GM12878 (cell line): ENCODE results near the gene DPP6. TPM values are rescaled to one million over a fixed set of nuclear protein-coding genes. Genes with fewer than 3 reads are reported as not detected.
"Not testable (repeated sequence)": the region's sequence is repeated elsewhere in the genome, so short reads cannot be mapped to it uniquely, and the experiment has no call there.

Experiments used
- ATAC-seq: fragments of 200-7000 bp; cut with Tn5 transposase; 3 replicates; pipeline ENCODE4 v1.9.1; 2020; ENCODE audit warnings: mild to moderate bottlenecking, moderate library complexity
- BruUV-seq: library from RNA; stranded (reverse); fragments of 400-500 nt; replicated peaks from 2 replicates; lab custom pipeline; 2021; lab: Mats Ljungman, UMichigan
- CTCF ChIA-PET: fragments of 300-600 bp; sonication (Branson Sonifier 250); formaldehyde crosslinking; extraction: SDS; loops from one replicate; lab custom pipeline; 2021; ENCODE audit warnings: inconsistent platforms; lab: Yijun Ruan, JAX
- POLR2A ChIA-PET: fragments of 350-600 bp; formaldehyde crosslinking; extraction: SDS; loops from one replicate; lab custom pipeline; 2021; ENCODE audit warnings: inconsistent platforms; lab: Charles Lee
- RAD21 ChIA-PET: fragments of 300-600 bp; sonication (Branson Sonifier 250); formaldehyde crosslinking; loops from one replicate; lab custom pipeline; 2023; ENCODE audit warnings: antibody characterized with exemption; ENCODE audit not compliant: unreplicated experiment; lab: Charles Lee
- SMC1A ChIA-PET: fragments of 300-600 bp; sonication (Branson Sonifier 250); formaldehyde crosslinking; loops from one replicate; lab custom pipeline; 2023; ENCODE audit not compliant: unreplicated experiment, uncharacterized antibody; lab: Charles Lee
- DNase-seq: peaks from one replicate; pipeline ENCODE4 v3.0.0-alpha.2; 2011; ENCODE audit warnings: low read depth, low spot score
- FAIRE-seq: peaks from 3 replicates; lab custom pipeline; 2011; peaks lifted over from hg19 to GRCh38; lab: Jason Lieb, UNC
- H2AFZ ChIP-seq: 2 replicates; pipeline ENCODE4 v1.6.0; 2011; ENCODE audit warnings: low read depth, low read length, control low read depth; ENCODE audit not compliant: control insufficient read depth
- H3K27ac ChIP-seq: 2 replicates; pipeline ENCODE4 v1.5.1; 2011; ENCODE audit warnings: control low read depth; ENCODE audit not compliant: control insufficient read depth, insufficient read depth
- H3K27me3 ChIP-seq, 2 experiments: replicated peaks in 1 of 2; 2 replicates each; pipeline versions ENCODE4 v1.6.0 to v1.6.1; 2011; ENCODE audit warnings: low read length in 1 of 2; ENCODE audit not compliant: control insufficient read depth in 2 of 2, insufficient read depth in 2 of 2
- H3K36me3 ChIP-seq, 2 experiments: 2 replicates each; pipeline ENCODE4 v1.5.1; 2011; ENCODE audit warnings: low read length in 1 of 2; ENCODE audit not compliant: control insufficient read depth in 2 of 2, insufficient read depth in 2 of 2
- H3K4me1 ChIP-seq: 2 replicates; pipeline ENCODE4 v1.6.1; 2011; ENCODE audit warnings: mild to moderate bottlenecking, low read length, moderate library complexity, mixed read lengths; ENCODE audit not compliant: control insufficient read depth, insufficient read depth
- H3K4me2 ChIP-seq: 2 replicates; pipeline ENCODE4 v1.6.0; 2011; ENCODE audit warnings: control low read depth; ENCODE audit not compliant: control insufficient read depth, insufficient read depth
- H3K4me3 ChIP-seq: fragments of 200-600 bp; sonication (generic); 2 replicates; pipeline ENCODE4 v1.5.1; 2016
- H3K79me2 ChIP-seq: 2 replicates; pipeline ENCODE4 v1.6.0; 2011; ENCODE audit warnings: low read length; ENCODE audit not compliant: control insufficient read depth, insufficient read depth
- H3K9ac ChIP-seq: 2 replicates; pipeline ENCODE4 v1.8.0; 2011; ENCODE audit warnings: low read length, control low read depth, mixed read lengths; ENCODE audit not compliant: control insufficient read depth, insufficient read depth
- H3K9me3 ChIP-seq: replicated peaks from 3 replicates; pipeline ENCODE4 v1.5.1; 2011; ENCODE audit warnings: mild to moderate bottlenecking, low read length; ENCODE audit not compliant: control insufficient read depth, insufficient read depth
- H4K20me1 ChIP-seq: 2 replicates; pipeline ENCODE4 v1.6.0; 2011; ENCODE audit not compliant: control insufficient read depth, insufficient read depth
- WGBS: methylation state at CpG from one replicate; pipeline ENCODE4 v1.1.6; 2016; ENCODE audit warnings: low lambda C conversion rate; ENCODE audit not compliant: insufficient replicate concordance, insufficient coverage; ENCODE audit errors: missing lambda C conversion rate; 5-methylcytosine and 5-hydroxymethylcytosine counted together
- in situ Hi-C: fragments of 300-500 bp; cut with MboI; formaldehyde crosslinking; loops from 9 replicates; pipeline ENCODE4 v1.14.3; 2018; ENCODE audit warnings: mixed read lengths
- intact Hi-C: fragments of 100-400 bp; cut with micrococcal nuclease; formaldehyde crosslinking; loops from one replicate; pipeline ENCODE4 v1.14.2; 2022; ENCODE audit not compliant: unreplicated experiment
- polyA plus RNA-seq, 11 experiments: library from polyadenylated mRNA; depleted of rRNA in 4 of 11; unstranded in 6 of 11; stranded (reverse) in 5 of 11; fragments of >200 nt; fragmentation: Nextera tagmentation in 4 of 11; fragmentation: Illumina TruSeq in 1 of 11; extraction: Ambion mirVana in 4 of 11; extraction: Trizol in 1 of 11; gene quantifications; 1 replicate in 1 of 11; 2 replicates in 10 of 11; pipeline versions ENCODE4 v1.2.1 to v1.2.3, GENCODE V29; 2011 to 2016; ENCODE audit warnings: inconsistent platforms in 2 of 11, missing spikeins in 2 of 11, low read depth in 1 of 11
- total RNA-seq, 4 experiments: library from RNA; depleted of rRNA in 3 of 4; stranded (reverse); fragments of >200 nt in 3 of 4; fragmentation: Illumina TruSeq in 1 of 4; extraction: Trizol in 1 of 4; gene quantifications; 2 replicates each; pipeline versions ENCODE4 v1.2.1 to v1.2.3, GENCODE V29; 2013 to 2021

Gene DPP6
- total and polyA plus RNA-seq, 10 of the 15 experiments (the other 5 are each of a cell fraction or from before 2014, with no cell fraction given): not detected

GRCh38 chr7:154012800-154013199 lies 39.4 kb upstream of the DPP6 start:
- H3K4me1 ChIP-seq, in situ Hi-C loops, H2AFZ ChIP-seq, H3K27ac ChIP-seq, BruUV-seq, SMC1A ChIA-PET, H4K20me1 ChIP-seq, H3K4me3 ChIP-seq, intact Hi-C loops, H3K4me2 ChIP-seq, FAIRE-seq, RAD21 ChIA-PET, H3K36me3 ChIP-seq, CTCF ChIA-PET, H3K9ac ChIP-seq, H3K27me3 ChIP-seq, H3K79me2 ChIP-seq, POLR2A ChIA-PET, DNase-seq, ATAC-seq, H3K9me3 ChIP-seq: not testable (repeated sequence)
- WGBS: 29% methylated on average over 3 of the region's 3 CpGs

DNA sequence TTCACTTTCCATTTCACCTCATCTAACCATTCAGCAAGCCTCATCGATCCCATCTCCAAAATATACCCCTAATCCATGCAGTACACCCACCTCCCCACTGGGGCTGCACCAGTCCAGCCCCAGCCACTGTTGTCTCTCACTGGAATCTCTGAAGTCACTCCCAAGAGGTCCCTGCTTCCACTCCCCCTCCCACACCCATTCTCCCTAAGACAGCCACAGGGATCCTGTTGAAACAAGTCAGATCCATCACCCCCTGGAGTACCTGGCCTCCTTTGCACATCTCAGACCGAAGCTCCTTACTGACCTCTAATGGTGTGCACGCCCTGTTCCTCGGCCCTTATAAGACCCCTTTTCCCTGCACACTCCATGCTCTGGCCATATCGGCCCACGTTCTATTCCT lies 36.6 kb upstream of the DPP6 start:
- H3K79me2 ChIP-seq, H3K4me3 ChIP-seq, H3K27me3 ChIP-seq, BruUV-seq, intact Hi-C loops, H3K36me3 ChIP-seq, RAD21 ChIA-PET, POLR2A ChIA-PET, CTCF ChIA-PET, H3K9me3 ChIP-seq, H4K20me1 ChIP-seq, FAIRE-seq, H3K27ac ChIP-seq, H3K4me1 ChIP-seq, H3K4me2 ChIP-seq, SMC1A ChIA-PET, H3K9ac ChIP-seq, H2AFZ ChIP-seq, DNase-seq, ATAC-seq, in situ Hi-C loops: not testable (repeated sequence)
- 34% methylated on average over 5 of the region's 6 CpGs for whole genome bisulfite sequencing

DNA sequence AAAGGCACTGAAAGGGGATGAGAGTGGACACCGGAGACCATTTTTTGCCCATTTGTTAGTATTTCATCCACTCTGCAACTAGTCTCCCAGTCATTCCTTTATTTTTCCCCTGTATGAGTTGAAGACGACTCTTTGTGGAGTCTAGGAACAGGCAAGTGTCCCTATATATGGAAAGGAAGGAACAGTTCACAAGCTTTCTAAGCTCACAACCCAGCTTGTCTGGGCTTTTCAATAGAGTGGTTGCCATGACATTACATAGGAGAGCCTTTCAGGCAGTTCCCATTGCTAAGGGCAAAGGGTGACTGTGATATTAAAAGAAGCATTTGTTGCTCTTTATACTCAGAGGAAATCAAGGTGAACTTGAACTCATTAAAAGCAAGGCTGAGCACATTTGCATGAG lies 33.8 kb upstream of the DPP6 start:
- H3K27me3 ChIP-seq, CTCF ChIA-PET, FAIRE-seq, POLR2A ChIA-PET, H3K9me3 ChIP-seq, H2AFZ ChIP-seq, H3K27ac ChIP-seq, H4K20me1 ChIP-seq, H3K36me3 ChIP-seq, SMC1A ChIA-PET, in situ Hi-C loops, H3K79me2 ChIP-seq, DNase-seq, H3K4me2 ChIP-seq, BruUV-seq, ATAC-seq, RAD21 ChIA-PET, intact Hi-C loops, H3K9ac ChIP-seq, H3K4me3 ChIP-seq, H3K4me1 ChIP-seq: not testable (repeated sequence)
- WGBS: 0% methylated on average over 2 of the region's 2 CpGs

DNA sequence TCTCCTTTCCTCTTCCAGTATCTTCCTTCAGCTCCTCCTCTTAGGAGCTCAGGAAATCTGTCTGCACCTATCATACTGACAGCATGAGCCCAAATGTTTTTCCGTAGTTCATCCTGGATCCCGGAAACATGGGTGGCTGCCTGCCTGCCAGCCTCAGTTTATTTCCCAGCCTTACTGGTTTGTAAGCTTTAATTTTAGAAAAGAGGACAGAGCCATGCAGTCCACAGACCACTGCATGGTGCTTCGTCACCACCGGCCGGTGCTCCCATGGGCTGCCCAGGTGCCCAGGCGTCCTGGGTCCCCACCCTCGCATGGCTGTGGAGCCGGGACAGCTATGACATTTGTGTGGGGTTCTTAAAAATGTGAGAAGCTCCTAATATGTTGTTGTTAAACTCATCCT lies 24.4 kb upstream of the DPP6 start:
- RAD21 ChIA-PET, SMC1A ChIA-PET, H3K4me2 ChIP-seq, H3K27me3 ChIP-seq, H3K79me2 ChIP-seq, H4K20me1 ChIP-seq, ATAC-seq, FAIRE-seq, H3K9ac ChIP-seq, intact Hi-C loops, H3K9me3 ChIP-seq, in situ Hi-C loops, POLR2A ChIA-PET, CTCF ChIA-PET, BruUV-seq, DNase-seq, H3K27ac ChIP-seq, H3K4me3 ChIP-seq, H3K36me3 ChIP-seq, H2AFZ ChIP-seq, H3K4me1 ChIP-seq: not testable (repeated sequence)
- WGBS: 74% methylated on average over 8 of the region's 8 CpGs
